Activated naive CD4-positive, alpha-beta T cell treated with anti-CD3 and anti-CD28 coated beads, Interleukin-2, amount 10 ng/mL, durations not matched to agents 7 days and 5 days (primary cell): ENCODE measurements around the gene STK4.

Experiments
- CTCF ChIA-PET: fragments of 350-600 bp; sonication (Branson Sonifier 250); formaldehyde crosslinking; loops from one replicate; lab custom pipeline; 2021; ENCODE audit warnings: antibody characterized with exemption; lab: Charles Lee
- DNase-seq: peaks from one replicate; pipeline ENCODE4 v3.0.0-alpha.2; 2020
- H3K27ac Mint-ChIP-seq: one replicate; pipeline ENCODE4 v1.8.0; 2021; ENCODE audit warnings: mild to moderate bottlenecking, moderate library complexity, mixed read lengths
- H3K27me3 Mint-ChIP-seq: one replicate; pipeline ENCODE4 v1.8.0; 2021; ENCODE audit warnings: mild to moderate bottlenecking, mixed read lengths
- H3K36me3 Mint-ChIP-seq: one replicate; pipeline ENCODE4 v1.8.0; 2021; ENCODE audit warnings: mixed read lengths
- H3K4me1 Mint-ChIP-seq: one replicate; pipeline ENCODE4 v1.8.0; 2021; ENCODE audit warnings: mixed read lengths
- H3K4me3 Mint-ChIP-seq: one replicate; pipeline ENCODE4 v1.8.0; 2021; ENCODE audit warnings: mild to moderate bottlenecking, moderate library complexity, mixed read lengths
- H3K9me3 Mint-ChIP-seq: one replicate; pipeline ENCODE4 v1.8.0; 2021; ENCODE audit warnings: mixed read lengths

The STK4 gene

GRCh38 chr20:44942264-44942973 is 23.9 kb upstream of the STK4 start:
- Mint-ChIP-seq H3K36me3 (peaks cover 47% of the 10 kb centered on the region), H3K4me1 (no peaks in the 10 kb centered on the region), H3K27ac (no peak overlapping the region), H3K4me3 (no peak overlapping the region), H3K27me3 (no peaks in the 10 kb centered on the region), H3K9me3 (no peaks in the 10 kb centered on the region)
- DNase-seq, result no peak
- CTCF ChIA-PET, result no interaction called here

- CTCF ChIA-PET, result no interaction called here
- no peaks in the 10 kb centered on the region for H3K4me1 Mint-ChIP-seq
Measured at GRCh38 chr20:44943828-44944227, 22.5 kb upstream of the STK4 start.

GRCh38 chr20:44945261-44945660 is 21.1 kb upstream of the STK4 start:
- H3K4me1 Mint-ChIP-seq, result no peaks in the 10 kb centered on the region
- no peak overlapping the region for H3K27ac Mint-ChIP-seq
- H3K4me3 Mint-ChIP-seq, result no peak overlapping the region
- no peaks in the 10 kb centered on the region for H3K27me3 Mint-ChIP-seq
- H3K9me3 Mint-ChIP-seq, result no peaks in the 10 kb centered on the region
- DNase-seq, result no peak
- peaks cover 57% of the 10 kb centered on the region for H3K36me3 Mint-ChIP-seq
- CTCF ChIA-PET, result no interaction called here

More at GRCh38 chr20:44943828-44944227, 22.5 kb upstream of the STK4 start:
- DNase-seq, result no peak
- Mint-ChIP-seq H3K27me3 (no peaks in the 10 kb centered on the region), H3K36me3 (peaks cover 49% of the 10 kb centered on the region), H3K27ac (no peak overlapping the region), H3K9me3 (no peaks in the 10 kb centered on the region), H3K4me3 (no peak overlapping the region)

- no peak for DNase-seq
- Mint-ChIP-seq H3K27me3 (no peaks in the 10 kb centered on the region), H3K36me3 (peaks cover 61% of the 10 kb centered on the region), H3K9me3 (no peaks in the 10 kb centered on the region), H3K4me1 (no peaks in the 10 kb centered on the region), H3K4me3 (no peak overlapping the region), H3K27ac (no peak overlapping the region)
- CTCF ChIA-PET, result interaction anchor here (0.9 kb wide), 1 partner anchor 348 kb away, joined by 3 read pairs; no protein-coding TSS in a partner anchor
Measured at GRCh38 chr20:44946271-44946852, 19.9 kb upstream of the STK4 start.

- Mint-ChIP-seq H3K36me3 (peaks cover 65% of the 10 kb centered on the region), H3K9me3 (no peaks in the 10 kb centered on the region), H3K27me3 (no peaks in the 10 kb centered on the region), H3K27ac (no peak overlapping the region), H3K4me1 (peaks cover 10% of the 10 kb centered on the region), H3K4me3 (no peak overlapping the region)
- CTCF ChIA-PET, result interaction anchor here (0.6 kb wide), 1 partner anchor 134 kb away, joined by 4 read pairs; no protein-coding TSS in a partner anchor
- DNase-seq, result no peak
Measured at GRCh38 chr20:44948107-44948506, 18.2 kb upstream of the STK4 start.

- peaks cover 68% of the 10 kb centered on the region for H3K36me3 Mint-ChIP-seq
Measured at GRCh38 chr20:44948513-44948912, 17.8 kb upstream of the STK4 start.

DNA sequence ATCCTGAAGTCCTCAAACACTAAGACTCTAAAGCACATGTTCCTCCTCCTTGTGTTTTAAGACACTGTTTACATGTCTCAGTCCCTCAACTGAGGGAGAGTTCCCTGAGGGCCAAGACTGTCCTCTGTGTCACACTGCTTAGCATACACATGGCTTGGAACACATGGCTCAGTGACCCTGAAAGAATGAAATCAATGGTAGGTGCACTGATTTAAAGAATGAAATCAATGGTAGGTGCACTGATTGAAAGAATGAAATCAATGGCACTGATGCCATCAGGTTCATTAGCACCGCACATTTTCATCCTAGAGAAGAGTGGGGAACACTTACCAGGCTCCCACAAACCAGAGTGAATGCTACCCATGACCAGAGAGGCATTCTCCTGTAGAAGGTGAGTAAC is 15.9 kb upstream of the STK4 start:
- peaks cover 17% of the 10 kb centered on the region for H3K4me1 Mint-ChIP-seq
- H3K27me3 Mint-ChIP-seq, result no peaks in the 10 kb centered on the region
- H3K36me3 Mint-ChIP-seq, result peaks cover 73% of the 10 kb centered on the region
- DNase-seq, result no peak
- H3K27ac Mint-ChIP-seq, result no peak overlapping the region
- H3K4me3 Mint-ChIP-seq, result no peak overlapping the region
- no peaks in the 10 kb centered on the region for H3K9me3 Mint-ChIP-seq
- CTCF ChIA-PET, result no interaction called here

More at GRCh38 chr20:44948513-44948912, 17.8 kb upstream of the STK4 start:
- CTCF ChIA-PET, result interaction anchor here (1.2 kb wide), 1 partner anchor 12 kb away, joined by 3 read pairs; the partner anchor contains the start of gene TOMM34
- H3K9me3 Mint-ChIP-seq, result no peaks in the 10 kb centered on the region
- H3K27me3 Mint-ChIP-seq, result no peaks in the 10 kb centered on the region
- no peak for DNase-seq
- H3K4me3 Mint-ChIP-seq, result no peak overlapping the region
- peaks cover 14% of the 10 kb centered on the region for H3K4me1 Mint-ChIP-seq
- no peak overlapping the region for H3K27ac Mint-ChIP-seq

- DNase-seq, result no peak
- H3K27me3 Mint-ChIP-seq, result no peaks in the 10 kb centered on the region
- no peak overlapping the region for H3K4me3 Mint-ChIP-seq
- CTCF ChIA-PET, result interaction anchor here (1.0 kb wide), 1 partner anchor 13 kb away, joined by 3 read pairs; no protein-coding TSS in a partner anchor
- H3K4me1 Mint-ChIP-seq, result peaks cover 21% of the 10 kb centered on the region
- no peaks in the 10 kb centered on the region for H3K9me3 Mint-ChIP-seq
- H3K27ac Mint-ChIP-seq, result peak overlapping the region; percentile 1
- H3K36me3 Mint-ChIP-seq, result peaks cover 70% of the 10 kb centered on the region
Measured at GRCh38 chr20:44952731-44953130, 13.6 kb upstream of the STK4 start.

DNA sequence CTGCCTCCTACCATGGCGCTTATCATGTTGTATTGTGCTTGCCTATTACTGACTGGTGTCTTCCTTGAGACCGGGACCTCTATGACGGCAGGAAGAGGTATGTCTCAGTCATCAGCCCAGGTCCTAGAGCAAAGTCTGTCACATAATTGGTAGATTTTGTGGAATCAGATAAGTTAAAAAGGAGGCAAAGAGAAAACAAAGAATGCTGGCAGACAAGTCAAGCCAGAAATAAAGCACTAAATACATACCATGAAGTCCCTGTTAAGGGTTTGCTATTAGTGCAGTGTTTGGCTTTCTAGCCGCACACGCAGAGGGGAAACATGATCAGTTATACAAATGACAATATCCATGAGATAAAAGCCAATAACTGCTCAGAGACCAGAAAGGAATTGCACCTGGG is 12.1 kb upstream of the STK4 start:
- H3K36me3 Mint-ChIP-seq, result peaks cover 70% of the 10 kb centered on the region
- H3K4me1 Mint-ChIP-seq, result peaks cover 36% of the 10 kb centered on the region
- CTCF ChIA-PET, result no interaction called here
- H3K9me3 Mint-ChIP-seq, result no peaks in the 10 kb centered on the region
- H3K27ac Mint-ChIP-seq, result no peak overlapping the region
- no peaks in the 10 kb centered on the region for H3K27me3 Mint-ChIP-seq
- no peak for DNase-seq
- no peak overlapping the region for H3K4me3 Mint-ChIP-seq

- H3K27me3 Mint-ChIP-seq, result no peaks in the 10 kb centered on the region
- peak overlapping the region; percentile 5 for H3K27ac Mint-ChIP-seq
- peaks cover 43% of the 10 kb centered on the region for H3K4me1 Mint-ChIP-seq
- CTCF ChIA-PET, result no interaction called here
- H3K4me3 Mint-ChIP-seq, result no peak overlapping the region
- peaks cover 63% of the 10 kb centered on the region for H3K36me3 Mint-ChIP-seq
- no peaks in the 10 kb centered on the region for H3K9me3 Mint-ChIP-seq
- no peak for DNase-seq
Measured at GRCh38 chr20:44955270-44955669, 11.0 kb upstream of the STK4 start.

- DNase-seq, result no peak
- Mint-ChIP-seq H3K9me3 (no peaks in the 10 kb centered on the region), H3K36me3 (peaks cover 53% of the 10 kb centered on the region), H3K27ac (no peak overlapping the region), H3K4me3 (no peak overlapping the region), H3K4me1 (peaks cover 54% of the 10 kb centered on the region), H3K27me3 (no peaks in the 10 kb centered on the region)
- CTCF ChIA-PET, result no interaction called here
Measured at GRCh38 chr20:44956410-44956809, 9.9 kb upstream of the STK4 start.

DNA sequence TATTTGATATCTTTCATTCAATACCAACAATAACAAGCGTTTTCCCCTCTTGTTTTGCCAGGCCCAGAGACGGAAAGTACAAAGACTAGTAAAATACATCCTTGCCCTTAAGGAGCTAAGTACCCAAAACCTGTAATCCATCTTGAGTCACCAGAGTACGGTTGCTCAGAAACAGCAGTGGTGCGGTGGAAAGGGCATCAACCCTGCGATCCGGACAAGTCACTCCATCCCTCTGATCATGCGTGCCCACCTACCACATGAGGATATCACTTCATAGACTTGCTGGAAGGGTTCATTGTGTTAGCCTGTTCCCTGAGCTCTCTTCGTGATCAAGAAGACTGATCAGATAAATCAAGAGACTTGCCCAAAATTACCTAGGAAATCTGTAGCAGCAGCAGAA is 8.0 kb upstream of the STK4 start:
- Mint-ChIP-seq H3K36me3 (peaks cover 39% of the 10 kb centered on the region), H3K27ac (no peak overlapping the region), H3K9me3 (peaks cover 1% of the 10 kb centered on the region), H3K4me1 (peaks cover 59% of the 10 kb centered on the region), H3K27me3 (no peaks in the 10 kb centered on the region), H3K4me3 (peak overlapping the region; percentile 87)
- CTCF ChIA-PET, result interaction anchor here (0.7 to 1.7 kb wide), 3 partner anchors 12 to 359 kb away, joined by 3 to 4 read pairs (median 3); no protein-coding TSS in a partner anchor
- DNase-seq, result no peak

DNA sequence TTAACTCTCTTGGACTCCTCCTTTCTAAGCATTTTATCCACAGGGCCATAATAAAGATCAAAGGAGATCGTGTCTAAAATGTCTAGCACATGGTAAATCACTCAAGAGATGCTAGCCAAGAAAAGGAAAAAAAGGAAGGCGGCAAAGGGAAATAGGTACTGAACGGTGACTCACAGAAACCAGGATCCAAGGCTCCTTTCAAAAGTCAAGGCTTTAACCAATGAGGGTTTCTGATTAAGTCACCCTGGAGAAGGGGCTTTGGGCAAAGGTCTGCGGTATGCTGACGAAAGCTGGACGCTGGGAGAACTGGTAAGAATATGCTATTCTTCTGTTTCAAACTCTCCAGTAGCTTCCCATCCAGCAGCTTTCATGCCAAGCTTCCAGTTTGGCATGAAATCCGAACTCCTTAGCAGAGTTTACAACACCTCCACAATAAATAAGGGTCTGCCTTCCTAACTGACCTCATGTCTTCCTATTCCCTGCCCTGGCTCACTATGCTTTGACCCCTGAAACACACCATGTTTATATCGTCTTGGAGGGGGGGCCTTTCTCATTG is 7.2 kb upstream of the STK4 start:
- H3K4me3 Mint-ChIP-seq, result peak overlapping the region; percentile 87
- CTCF ChIA-PET, result interaction anchor here (1.4 to 1.7 kb wide), 3 partner anchors 11 to 153 kb away, joined by 3 to 4 read pairs (median 3); no protein-coding TSS in a partner anchor
- peaks cover 63% of the 10 kb centered on the region for H3K4me1 Mint-ChIP-seq
- H3K9me3 Mint-ChIP-seq, result peaks cover 1% of the 10 kb centered on the region
- peaks cover 30% of the 10 kb centered on the region for H3K36me3 Mint-ChIP-seq
- H3K27me3 Mint-ChIP-seq, result no peaks in the 10 kb centered on the region
- H3K27ac Mint-ChIP-seq, result peak overlapping the region; percentile 90
- DNase-seq, result no peak

GRCh38 chr20:44959638-44960102 is 6.6 kb upstream of the STK4 start:
- H3K27me3 Mint-ChIP-seq, result no peaks in the 10 kb centered on the region
- peaks cover 27% of the 10 kb centered on the region for H3K36me3 Mint-ChIP-seq
- peaks cover 64% of the 10 kb centered on the region for H3K4me1 Mint-ChIP-seq
- peak; percentile 63 for DNase-seq
- peak overlapping the region; percentile 87 for H3K4me3 Mint-ChIP-seq
- CTCF ChIA-PET, result interaction anchor here (1.0 to 1.7 kb wide), 5 partner anchors 10 to 153 kb away, joined by 3 to 4 read pairs (median 3); no protein-coding TSS in a partner anchor
- peak overlapping the region; percentile 90 for H3K27ac Mint-ChIP-seq
- H3K9me3 Mint-ChIP-seq, result peaks cover 1% of the 10 kb centered on the region
